Natural killer cell (primary cell): ENCODE data around the gene STAP2. TPM values are rescaled to one million over a fixed set of nuclear protein-coding genes. Genes with fewer than 3 reads are reported as not detected.
"Not testable (repeated sequence)": the region's sequence is repeated elsewhere in the genome, so short reads cannot be mapped to it uniquely, and the experiment has no call there.

Experiments
- ATAC-seq, 3 donors: fragments of 150-1000 bp in 2 of 3; fragments of 200-7000 bp in 1 of 3; cut with Tn5 transposase; 1 replicate in 1 of 3; 2 replicates in 2 of 3; pipeline ENCODE4 v1.10.0; 2021; ENCODE audit warnings: mild to moderate bottlenecking in 2 of 3, moderate library complexity in 2 of 3
- DNase-seq, 2 donors: peaks; one replicate each; pipeline versions ENCODE4 v3.0.0 to v3.0.0-alpha.2; 2013 to 2021; ENCODE audit warnings: mixed read lengths in 1 of 2
- H3K27ac ChIP-seq: one replicate; pipeline ENCODE4 v1.5.1; 2013; ENCODE audit warnings: mild to moderate bottlenecking, low read length
- H3K27me3 ChIP-seq: one replicate; pipeline ENCODE4 v1.6.1; 2013; ENCODE audit warnings: low read length; ENCODE audit not compliant: control insufficient read depth, insufficient read depth
- H3K36me3 ChIP-seq: one replicate; pipeline ENCODE4 v1.6.1; 2013; ENCODE audit warnings: low read length; ENCODE audit not compliant: control insufficient read depth, insufficient read depth
- H3K4me1 ChIP-seq: one replicate; pipeline ENCODE4 v1.6.1; 2013; ENCODE audit warnings: low read length; ENCODE audit not compliant: control insufficient read depth, insufficient read depth
- H3K4me3 ChIP-seq: one replicate; pipeline ENCODE4 v1.5.1; 2013; ENCODE audit warnings: low read length
- H3K9me3 ChIP-seq: one replicate; pipeline ENCODE4 v1.6.1; 2013; ENCODE audit warnings: low read length; ENCODE audit not compliant: control insufficient read depth, insufficient read depth
- H3K27ac Mint-ChIP-seq, 2 donors: one replicate each; pipeline ENCODE4 v1.8.0; 2022; ENCODE audit warnings: mild to moderate bottlenecking in 2 of 2, mixed read lengths in 2 of 2, moderate library complexity in 1 of 2
- H3K27me3 Mint-ChIP-seq, 2 donors: one replicate each; pipeline ENCODE4 v1.8.0; 2022; ENCODE audit warnings: low read depth in 2 of 2, mixed read lengths in 2 of 2
- H3K36me3 Mint-ChIP-seq: one replicate; pipeline ENCODE4 v1.8.0; 2022; ENCODE audit warnings: mixed read lengths
- H3K4me1 Mint-ChIP-seq, 2 donors: one replicate each; pipeline ENCODE4 v1.8.0; 2022; ENCODE audit warnings: mixed read lengths in 2 of 2
- H3K4me3 Mint-ChIP-seq: one replicate; pipeline ENCODE4 v1.8.0; 2022; ENCODE audit warnings: mild to moderate bottlenecking, moderate library complexity, mixed read lengths
- H3K9me3 Mint-ChIP-seq, 2 donors: one replicate each; pipeline ENCODE4 v1.8.0; 2022; ENCODE audit warnings: mixed read lengths in 2 of 2
- WGBS: methylation state at CpG from one replicate; pipeline ENCODE4 v1.1.7; 2013; ENCODE audit warnings: missing lambda C conversion rate; ENCODE audit not compliant: insufficient coverage; 5-methylcytosine and 5-hydroxymethylcytosine counted together
- intact Hi-C: fragments of 100-400 bp; cut with micrococcal nuclease; formaldehyde crosslinking; loops from one replicate; pipeline ENCODE4 v1.14.2; 2022
- total RNA-seq, 4 donors: library from RNA; stranded (reverse); fragments of 120-200 nt in 1 of 4; gene quantifications; one replicate each; pipeline versions ENCODE4 v1.2.3 to v1.2.4, GENCODE V29; 2013 to 2022
- TF ChIP-seq, protein P1 (sequence below): fragments of 200-600 bp; IDR thresholded peaks from one replicate; pipeline ENCODE4 v1.8.0; 2022; ENCODE audit warnings: antibody characterized with exemption

STAP2 gene
- total RNA-seq, 3 donors from 2014 or later (not counting 1 experiment from before 2014, with no cell fraction given) = 1.4 to 3.3 (median 2.0) TPM

DNA sequence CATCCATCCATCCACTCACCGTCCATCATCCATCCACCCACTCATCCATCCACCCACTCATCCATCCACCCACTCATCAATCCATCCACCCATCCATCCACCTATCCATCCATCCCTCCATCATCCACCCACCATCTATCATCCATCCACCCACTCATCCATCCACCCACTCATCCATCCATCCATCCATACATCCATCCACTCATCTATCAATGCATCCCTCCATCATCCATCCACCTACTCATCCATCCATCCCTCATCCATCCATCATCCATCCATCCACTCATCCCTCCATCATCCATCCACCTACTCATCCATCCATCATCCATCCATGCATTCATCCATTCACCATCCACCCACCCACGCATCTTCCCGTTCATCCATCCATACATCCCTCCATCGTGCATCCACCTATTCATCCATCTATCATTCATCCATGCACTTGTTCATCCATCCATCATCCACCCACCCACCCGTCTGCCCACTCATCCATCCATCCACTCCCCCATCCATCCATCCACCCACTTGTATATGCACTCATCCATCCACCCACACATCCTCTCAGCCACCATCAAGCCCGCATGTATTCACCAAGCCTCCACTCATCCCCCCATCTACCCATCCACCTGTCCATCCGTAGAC is 3.6 kb downstream of the STAP2 start:
- H3K9me3 Mint-ChIP-seq = peaks cover 0 to 11% of the 10 kb centered on the region in 2 donors
- TF ChIP-seq, protein P1, sequence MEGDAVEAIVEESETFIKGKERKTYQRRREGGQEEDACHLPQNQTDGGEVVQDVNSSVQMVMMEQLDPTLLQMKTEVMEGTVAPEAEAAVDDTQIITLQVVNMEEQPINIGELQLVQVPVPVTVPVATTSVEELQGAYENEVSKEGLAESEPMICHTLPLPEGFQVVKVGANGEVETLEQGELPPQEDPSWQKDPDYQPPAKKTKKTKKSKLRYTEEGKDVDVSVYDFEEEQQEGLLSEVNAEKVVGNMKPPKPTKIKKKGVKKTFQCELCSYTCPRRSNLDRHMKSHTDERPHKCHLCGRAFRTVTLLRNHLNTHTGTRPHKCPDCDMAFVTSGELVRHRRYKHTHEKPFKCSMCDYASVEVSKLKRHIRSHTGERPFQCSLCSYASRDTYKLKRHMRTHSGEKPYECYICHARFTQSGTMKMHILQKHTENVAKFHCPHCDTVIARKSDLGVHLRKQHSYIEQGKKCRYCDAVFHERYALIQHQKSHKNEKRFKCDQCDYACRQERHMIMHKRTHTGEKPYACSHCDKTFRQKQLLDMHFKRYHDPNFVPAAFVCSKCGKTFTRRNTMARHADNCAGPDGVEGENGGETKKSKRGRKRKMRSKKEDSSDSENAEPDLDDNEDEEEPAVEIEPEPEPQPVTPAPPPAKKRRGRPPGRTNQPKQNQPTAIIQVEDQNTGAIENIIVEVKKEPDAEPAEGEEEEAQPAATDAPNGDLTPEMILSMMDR = no peak
- 96% methylated on average over 7 of the region's 7 CpGs for WGBS
- peaks cover 12 to 25% of the 10 kb centered on the region in 2 donors for H3K4me1 Mint-ChIP-seq
- H3K36me3 ChIP-seq = no peaks in the 10 kb centered on the region
- no peak overlapping the region for H3K27ac ChIP-seq
- H3K4me3 ChIP-seq = no peak overlapping the region
- no peak for DNase-seq
- intact Hi-C loops = no loop called here
- no peak overlapping the region for H3K4me3 Mint-ChIP-seq
- H3K9me3 ChIP-seq = no peaks in the 10 kb centered on the region
- no peaks in the 10 kb centered on the region for H3K36me3 Mint-ChIP-seq
- no peak overlapping the region for H3K27ac Mint-ChIP-seq
- no peaks in the 10 kb centered on the region for H3K27me3 ChIP-seq
- H3K27me3 Mint-ChIP-seq = no peaks in the 10 kb centered on the region
- no peak for ATAC-seq
- H3K4me1 ChIP-seq = peaks cover 15% of the 10 kb centered on the region

DNA sequence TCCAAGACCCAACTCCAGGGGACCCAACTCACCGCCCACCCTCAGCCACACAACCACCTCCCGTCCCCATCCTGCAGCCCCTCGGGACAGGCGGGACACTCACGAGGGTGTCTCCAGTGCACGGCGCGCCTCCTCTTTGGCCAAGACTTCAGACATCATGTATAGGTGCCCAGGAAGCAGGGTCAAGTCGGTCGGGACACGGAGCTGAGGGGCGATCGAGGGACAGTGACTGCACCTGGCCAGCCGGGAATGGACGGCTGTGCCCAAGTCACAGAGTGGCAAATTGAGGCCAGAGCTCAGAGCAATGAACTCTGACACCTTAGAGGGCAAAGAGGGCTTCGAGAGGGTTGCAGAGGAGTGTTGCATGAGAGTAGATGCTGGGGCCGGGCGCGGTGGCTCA is 8.8 kb downstream of the STAP2 start:
- ATAC-seq = no peak
- no peak overlapping the region for H3K4me3 Mint-ChIP-seq
- H3K9me3 ChIP-seq = no peaks in the 10 kb centered on the region
- no peak overlapping the region for H3K27ac ChIP-seq
- H3K27me3 ChIP-seq = no peaks in the 10 kb centered on the region
- peak overlapping the region in 1 of 2 donors; percentile 92 for H3K27ac Mint-ChIP-seq
- WGBS = 98% methylated on average over 19 of the region's 19 CpGs
- intact Hi-C loops = no loop called here
- peaks cover 0 to 5% of the 10 kb centered on the region in 2 donors for H3K9me3 Mint-ChIP-seq
- no peak overlapping the region for H3K4me3 ChIP-seq
- DNase-seq = no peak
- peaks cover 30% of the 10 kb centered on the region for H3K4me1 ChIP-seq
- H3K36me3 ChIP-seq = no peaks in the 10 kb centered on the region
- H3K27me3 Mint-ChIP-seq = no peaks in the 10 kb centered on the region
- H3K36me3 Mint-ChIP-seq = no peaks in the 10 kb centered on the region
- TF ChIP-seq, protein P1 = no peak
- H3K4me1 Mint-ChIP-seq = peaks cover 16 to 33% of the 10 kb centered on the region in 2 donors

DNA sequence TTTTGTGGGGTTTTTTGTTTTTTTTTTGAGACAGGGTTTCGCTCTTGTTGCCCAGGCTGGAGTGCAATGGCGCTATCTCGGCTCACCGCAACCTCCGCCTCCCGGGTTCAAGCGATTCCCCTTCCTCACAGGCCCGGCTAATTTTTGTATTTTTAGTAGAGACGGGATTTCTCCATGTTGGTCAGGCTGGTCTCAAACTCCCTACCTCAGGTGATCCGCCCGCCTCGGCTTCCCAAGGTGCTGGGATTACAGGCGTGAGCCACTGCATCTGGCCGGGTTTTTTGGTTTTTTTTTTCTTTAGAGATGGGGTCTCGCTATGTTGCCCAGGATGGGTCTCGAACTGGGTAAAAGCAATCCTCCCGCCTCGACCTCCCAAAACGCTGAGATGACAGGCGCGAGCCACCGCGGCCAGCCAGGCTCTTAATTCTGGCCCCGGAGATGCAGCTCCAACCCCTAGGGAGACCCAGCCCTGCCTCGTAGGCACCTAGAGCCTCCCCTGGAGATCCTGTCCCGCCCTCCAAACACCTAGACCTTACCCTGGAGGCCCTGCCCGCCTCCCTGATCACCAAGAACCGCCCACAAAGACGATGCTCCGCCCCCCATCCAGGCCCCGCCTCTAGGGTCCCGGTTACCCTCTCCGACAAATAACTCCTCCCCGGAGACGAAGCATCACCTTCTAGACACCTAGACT is 9.5 kb downstream of the STAP2 start:
- Histone ChIP-seq H3K4me1 (peaks cover 30% of the 10 kb centered on the region), H3K4me3 (peak overlapping the region; percentile 60), H3K27ac (peak overlapping the region; percentile 39)
- not testable (repeated sequence) for H3K9me3 Mint-ChIP-seq, H3K9me3 ChIP-seq, H3K27me3 Mint-ChIP-seq, H3K36me3 ChIP-seq, ATAC-seq, H3K36me3 Mint-ChIP-seq, H3K27me3 ChIP-seq
- intact Hi-C loops = loop anchor here (1.0 kb wide), 2 partner anchors 13 to 82 kb away; partner anchors contain the start of gene YJU2
- H3K4me1 Mint-ChIP-seq = peaks cover 16 to 33% of the 10 kb centered on the region in 2 donors
- peak overlapping the region; percentile 90 for H3K4me3 Mint-ChIP-seq
- peak in 1 of 2 donors; percentile 33 for DNase-seq
- 46% methylated on average over 34 of the region's 35 CpGs for WGBS
- H3K27ac Mint-ChIP-seq = peak overlapping the region; percentile 73 to 92

DNA sequence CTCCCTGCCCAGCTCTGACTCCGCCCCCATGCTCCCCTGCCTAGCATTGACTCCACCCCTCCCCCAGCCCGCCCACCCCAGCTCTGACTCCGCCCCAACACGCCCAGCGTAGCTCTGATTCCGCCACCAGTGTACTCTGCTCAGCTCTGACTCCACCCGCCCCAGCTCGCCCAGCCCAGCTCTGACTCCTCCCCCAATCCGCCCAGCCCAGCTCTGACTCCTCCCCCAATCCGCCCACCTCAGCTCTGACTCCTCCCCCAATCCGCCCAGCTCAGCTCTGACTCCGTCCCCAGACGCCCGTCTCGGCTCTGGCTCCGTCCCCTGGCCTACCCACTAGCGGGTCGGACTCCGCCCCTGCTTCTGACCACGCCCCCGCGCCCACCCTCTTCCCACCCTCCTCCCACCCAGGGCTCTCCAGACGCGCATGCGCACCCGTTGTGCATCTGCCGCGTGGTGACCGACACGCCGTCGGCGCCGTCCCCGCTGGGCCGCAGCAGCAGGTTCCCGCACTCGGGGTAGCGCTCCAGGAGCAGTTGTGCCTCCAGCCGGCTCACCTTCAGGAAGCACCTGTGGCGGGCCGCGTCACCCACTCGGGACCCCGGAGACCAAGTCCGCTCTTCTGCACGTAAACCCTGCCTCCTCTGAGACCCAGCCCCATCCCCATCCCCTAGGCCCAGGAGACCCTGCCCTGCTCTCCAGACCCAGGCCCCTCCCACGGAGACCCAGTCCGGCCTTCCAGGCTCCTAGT is 10.2 kb downstream of the STAP2 start:
- peak; percentile 85 to 96 (median 86) for ATAC-seq
- no peaks in the 10 kb centered on the region for H3K9me3 Mint-ChIP-seq
- H3K4me3 ChIP-seq = peak overlapping the region; percentile 60
- H3K4me3 Mint-ChIP-seq = peak overlapping the region; percentile 90
- H3K4me1 Mint-ChIP-seq = peaks cover 16 to 33% of the 10 kb centered on the region in 2 donors
- no peaks in the 10 kb centered on the region for H3K36me3 Mint-ChIP-seq
- no peaks in the 10 kb centered on the region for H3K36me3 ChIP-seq
- H3K9me3 ChIP-seq = no peaks in the 10 kb centered on the region
- H3K27ac Mint-ChIP-seq = peak overlapping the region; percentile 73 to 92
- under 1% methylated on average over 47 of the region's 49 CpGs for WGBS
- H3K27me3 ChIP-seq = no peaks in the 10 kb centered on the region
- no peaks in the 10 kb centered on the region for H3K27me3 Mint-ChIP-seq
- intact Hi-C loops = loop anchor here (1.0 kb wide), 2 partner anchors 14 to 81 kb away; partner anchors contain the start of gene YJU2
- H3K4me1 ChIP-seq = peaks cover 30% of the 10 kb centered on the region
- TF ChIP-seq, protein P1 = no peak
- peak overlapping the region; percentile 39 for H3K27ac ChIP-seq
- peak; percentile 92 to 96 for DNase-seq
